GM21576 (cell line): Measurements from ENCODE around the gene SIGLEC8.
A peak's percentile ranks its signal among the peaks of the same experiment; 100 is the strongest.
"Not testable (repeated sequence)": the region's sequence is repeated elsewhere in the genome, so short reads cannot be mapped to it uniquely, and the experiment has no call there.

Source experiments
- ATAC-seq: cut with Tn5 transposase; IDR thresholded peaks from one replicate; pipeline ENCODE4 v1.9.1; 2021; ENCODE audit warnings: mild to moderate bottlenecking, moderate library complexity; ENCODE audit not compliant: unreplicated experiment

SIGLEC8 gene

GRCh38 chr19:51448011-51448410 is 10.2 kb downstream of the SIGLEC8 start:
- ATAC-seq = no peak

- not testable (repeated sequence) for ATAC-seq
Measured at GRCh38 chr19:51447510-51447909, 10.7 kb downstream of the SIGLEC8 start.

DNA sequence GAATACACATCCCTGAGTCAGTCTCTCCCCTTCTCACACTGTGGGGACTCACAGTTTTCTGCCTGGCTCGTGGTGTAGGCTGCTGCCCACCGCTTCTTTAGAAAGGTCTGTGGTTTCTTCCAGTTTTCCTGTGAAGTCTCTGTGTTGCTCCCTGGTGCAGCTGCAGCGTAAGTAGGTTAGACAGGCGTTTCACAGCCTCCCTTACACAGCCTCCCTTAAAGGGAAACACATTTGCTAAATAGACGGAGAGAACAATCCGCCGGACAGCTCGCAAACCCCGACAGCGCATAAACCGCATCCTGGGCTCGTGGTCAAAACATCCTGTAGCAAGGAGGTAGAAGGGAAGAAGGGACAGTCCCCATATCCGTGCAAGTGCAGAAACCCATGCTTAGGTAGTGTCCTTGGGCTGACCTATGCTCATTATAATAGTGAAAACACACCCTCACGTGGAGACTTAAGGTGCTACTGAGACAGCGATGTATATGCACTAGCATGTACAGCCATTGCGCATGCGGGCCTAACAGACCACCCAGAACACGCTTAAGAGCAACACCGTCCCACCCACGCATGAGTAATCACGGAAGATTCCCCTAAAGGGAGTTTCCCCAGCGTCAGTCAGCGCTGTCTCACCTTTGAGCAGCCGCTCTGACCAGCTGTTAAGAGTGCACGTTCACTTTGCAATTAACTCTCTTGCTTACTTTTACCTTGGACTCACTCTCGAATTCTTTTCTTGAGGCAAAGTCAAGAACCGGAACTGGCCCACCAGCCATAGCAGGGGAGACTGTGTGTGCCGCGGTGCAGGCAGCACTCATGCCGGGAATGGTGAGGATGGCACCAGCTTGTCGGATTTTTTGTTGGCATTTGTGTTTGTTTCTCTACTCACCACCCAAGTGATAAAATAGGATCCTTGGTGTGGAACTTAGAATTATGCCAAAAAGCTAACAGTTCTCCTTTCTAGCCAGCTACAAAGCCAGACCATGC is 16.6 kb downstream of the SIGLEC8 start:
- ATAC-seq = peak; percentile 90

- no peak for ATAC-seq
Measured at GRCh38 chr19:51440846-51441409, 17.3 kb downstream of the SIGLEC8 start.

GRCh38 chr19:51440052-51440451 is 18.2 kb downstream of the SIGLEC8 start:
- ATAC-seq = no peak

DNA sequence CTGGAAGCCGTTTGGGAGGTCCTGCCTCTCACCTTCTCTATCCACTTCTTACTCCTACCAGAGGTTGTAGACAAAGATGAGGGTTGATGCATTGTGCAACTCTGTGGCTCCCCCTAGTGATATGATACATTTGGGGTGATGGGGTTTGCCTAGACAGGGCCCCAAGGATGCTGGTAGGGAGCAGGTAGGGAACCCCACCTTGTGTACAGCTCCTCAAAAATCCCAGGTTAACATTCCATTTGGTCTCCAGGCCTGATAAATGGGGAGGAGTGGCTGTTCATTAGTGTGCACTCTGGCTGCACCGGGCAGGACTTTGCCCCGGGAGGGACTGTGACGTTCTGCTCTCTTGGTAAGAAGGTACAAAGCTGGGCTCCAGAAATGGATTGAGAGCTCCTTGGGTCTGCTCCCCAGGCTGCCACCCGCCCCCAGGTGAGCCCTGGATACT is 19.2 kb downstream of the SIGLEC8 start:
- ATAC-seq = no peak

DNA sequence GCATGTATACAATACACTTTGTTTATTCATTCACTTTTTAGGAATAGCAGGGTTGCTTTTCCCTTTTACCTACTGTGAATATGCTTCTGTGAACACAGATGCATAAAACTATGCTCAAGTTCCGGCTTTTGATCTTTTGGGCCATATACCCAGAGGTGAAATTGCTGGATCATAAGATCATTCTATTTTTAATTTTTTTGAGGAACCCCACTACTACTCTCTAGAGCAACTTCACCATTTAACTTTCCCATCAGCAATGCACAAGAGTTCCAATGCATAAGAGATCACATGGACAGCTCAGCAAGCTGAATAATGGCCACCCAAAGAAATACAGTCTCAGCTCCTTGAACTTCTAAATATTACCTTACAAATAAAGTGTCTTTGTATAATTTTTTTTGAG is 23.8 kb downstream of the SIGLEC8 start:
- ATAC-seq = no peak

GRCh38 chr19:51433043-51433442 is 25.2 kb downstream of the SIGLEC8 start:
- no peak for ATAC-seq

- no peak for ATAC-seq
Measured at GRCh38 chr19:51431124-51431523, 27.1 kb downstream of the SIGLEC8 start.

DNA sequence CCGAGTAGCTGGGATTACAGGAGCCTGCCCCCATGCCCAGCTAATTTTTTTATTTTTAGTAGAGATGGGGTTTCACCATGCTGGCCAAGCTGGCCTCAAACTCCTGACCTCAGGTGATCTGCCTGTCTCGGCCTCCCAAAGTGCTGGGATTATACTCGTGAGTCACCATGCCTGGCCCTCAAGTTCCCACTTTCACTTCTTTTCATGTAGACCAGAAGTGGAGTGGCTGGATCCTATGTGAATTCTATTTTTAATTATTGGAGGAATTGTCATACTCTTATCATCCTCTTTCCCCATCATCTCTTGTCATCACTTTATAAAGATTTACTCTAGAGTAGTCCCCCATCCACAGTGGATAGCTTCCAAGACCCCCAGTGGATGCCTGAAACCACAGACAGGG is 28.0 kb downstream of the SIGLEC8 start:
- no peak for ATAC-seq

DNA sequence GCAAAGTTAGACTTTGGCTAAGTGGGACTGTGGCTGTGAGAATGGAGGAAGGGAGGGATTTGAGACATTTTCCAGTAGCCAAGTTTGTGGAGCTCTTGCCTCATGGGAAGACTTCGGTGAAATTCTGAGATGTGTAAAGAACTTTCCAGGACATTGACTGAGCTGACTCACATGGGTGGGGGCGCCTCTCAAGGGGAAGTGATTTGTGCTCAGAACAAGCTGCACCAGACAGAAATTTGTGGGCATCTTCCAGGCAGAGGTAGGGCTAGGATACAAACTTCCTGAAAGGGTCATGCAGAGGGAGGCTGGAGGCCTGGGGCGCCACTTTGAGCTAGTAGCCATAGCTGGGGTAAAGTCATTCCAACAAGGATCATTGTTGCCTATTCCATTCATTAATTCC is 31.1 kb downstream of the SIGLEC8 start:
- no peak for ATAC-seq

DNA sequence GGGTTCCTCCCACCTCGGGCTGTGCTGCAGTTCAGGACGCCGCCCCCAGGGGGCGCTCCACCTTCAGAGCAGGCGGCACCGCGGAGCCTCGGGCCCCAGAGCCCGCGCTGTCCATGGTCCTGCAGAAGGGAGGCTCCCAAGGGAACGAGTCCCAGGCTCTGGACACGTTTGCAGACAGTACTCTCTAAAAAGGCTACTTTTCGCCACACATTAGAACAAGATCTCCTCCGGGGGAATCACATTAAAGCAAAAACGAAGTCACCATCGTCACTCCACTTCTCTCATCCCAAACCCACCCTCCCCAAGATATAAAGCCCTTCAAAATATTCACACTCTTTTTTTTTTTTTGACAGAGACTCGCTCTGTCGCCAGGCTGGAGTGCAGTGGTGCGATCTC is 36.2 kb downstream of the SIGLEC8 start:
- ATAC-seq = no peak

DNA sequence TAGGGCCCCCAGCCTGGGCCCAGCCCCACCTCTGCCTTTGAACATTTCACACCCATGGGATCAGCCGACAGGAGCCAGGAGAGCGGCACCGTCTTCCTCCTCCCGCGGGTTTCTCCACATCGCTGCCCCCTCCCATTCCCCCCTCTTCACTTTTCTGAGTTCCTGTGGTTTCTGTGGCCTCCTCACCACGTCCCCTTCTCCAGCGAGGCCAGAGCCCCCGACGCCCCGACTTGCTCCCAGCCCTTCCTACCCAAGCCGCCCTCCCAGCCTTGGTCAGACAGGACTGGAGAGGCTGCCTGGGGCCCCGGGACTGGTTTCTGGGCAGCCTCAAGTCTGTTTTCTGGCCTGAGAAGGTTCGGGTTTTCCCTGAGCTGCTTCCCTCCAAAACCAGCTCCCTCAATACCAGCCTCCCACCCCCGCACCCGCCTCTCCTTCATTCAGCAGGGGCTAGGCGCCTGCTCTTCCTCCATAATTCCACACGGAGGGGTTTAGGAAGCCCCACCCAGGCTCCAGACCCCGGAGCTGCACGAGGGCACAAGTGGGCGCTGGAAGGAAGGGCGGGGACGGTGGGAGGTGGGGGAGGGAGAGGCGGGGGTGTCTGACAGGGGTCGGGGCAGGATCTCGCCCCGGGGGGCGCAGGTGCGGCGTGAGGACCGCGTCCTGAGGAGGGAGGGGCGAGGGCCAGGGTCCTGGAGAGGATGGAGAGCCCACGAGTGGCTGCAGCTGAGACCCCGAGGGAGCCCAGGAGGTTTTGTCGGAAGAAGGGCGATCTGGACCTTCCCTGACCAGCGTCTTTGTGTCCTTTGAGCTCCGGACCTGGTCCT is 36.8 kb downstream of the SIGLEC8 start:
- ATAC-seq = no peak

DNA sequence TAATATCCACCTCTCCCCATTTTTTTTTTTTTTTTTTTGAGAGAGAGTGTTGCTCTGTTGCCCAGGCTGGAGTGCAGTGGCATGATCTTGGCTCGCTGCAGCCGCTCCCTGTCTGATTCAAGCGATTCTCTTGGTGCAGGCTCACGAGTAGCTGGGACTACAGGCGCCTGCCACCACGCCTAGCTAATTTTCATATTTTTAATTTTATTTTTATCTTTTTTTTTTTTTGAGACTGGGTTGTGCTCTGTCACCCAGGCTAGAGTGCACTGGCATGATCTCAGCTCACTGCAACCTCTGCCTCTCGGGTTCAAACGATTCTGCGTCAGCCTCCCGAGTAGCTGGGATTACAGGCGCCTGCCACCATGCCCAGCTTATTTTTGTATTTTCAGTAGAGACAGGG is 37.7 kb downstream of the SIGLEC8 start:
- not testable (repeated sequence) for ATAC-seq

DNA sequence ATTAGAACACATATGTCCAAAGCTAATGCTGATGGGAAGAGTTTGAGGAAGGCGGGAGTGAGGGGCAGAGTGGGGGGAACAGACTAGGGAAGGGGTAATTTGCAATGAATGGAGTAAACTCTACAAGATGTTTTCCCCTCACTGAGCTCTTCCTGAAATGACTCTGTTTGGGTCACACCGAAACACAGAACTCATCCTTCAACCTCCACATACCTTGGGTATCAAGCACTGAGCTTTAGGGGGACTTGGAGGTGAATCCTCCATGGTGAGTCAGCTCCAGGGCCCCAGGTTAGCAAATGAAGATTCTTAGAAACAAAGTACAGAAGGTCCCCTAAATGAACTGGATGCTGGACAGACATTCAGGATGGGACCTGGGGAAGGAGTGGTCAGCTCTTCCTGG is 39.5 kb downstream of the SIGLEC8 start:
- ATAC-seq = no peak

DNA sequence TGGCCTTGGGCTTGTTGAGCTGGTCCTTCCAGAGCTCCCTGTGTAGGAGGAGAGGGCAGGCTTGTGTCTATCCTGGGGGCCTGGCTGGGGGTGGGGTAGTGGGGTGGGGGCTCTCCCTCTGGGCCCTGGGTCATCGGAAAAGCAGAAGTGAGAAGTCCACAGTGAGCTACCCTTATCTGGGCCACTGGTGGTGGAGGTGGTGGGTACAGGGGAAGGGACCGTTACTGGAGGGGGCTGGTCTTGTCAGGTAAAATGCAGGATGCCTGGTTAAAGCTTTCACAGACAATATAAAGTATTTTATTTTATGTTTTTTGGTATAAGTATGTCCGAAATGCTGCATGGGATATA is 40.5 kb downstream of the SIGLEC8 start:
- no peak for ATAC-seq

GRCh38 chr19:51417107-51417809 is 41.0 kb downstream of the SIGLEC8 start, which contains the start of gene SIGLEC10:
Gene SIGLEC10 (minus strand): TSS chr19:51417642. CDS start chr19:51417581, 61 bp downstream.
- peak; percentile 59 for ATAC-seq

- ATAC-seq = not testable (repeated sequence)
Measured at GRCh38 chr19:51416422-51416821, 41.8 kb downstream of the SIGLEC8 start.

DNA sequence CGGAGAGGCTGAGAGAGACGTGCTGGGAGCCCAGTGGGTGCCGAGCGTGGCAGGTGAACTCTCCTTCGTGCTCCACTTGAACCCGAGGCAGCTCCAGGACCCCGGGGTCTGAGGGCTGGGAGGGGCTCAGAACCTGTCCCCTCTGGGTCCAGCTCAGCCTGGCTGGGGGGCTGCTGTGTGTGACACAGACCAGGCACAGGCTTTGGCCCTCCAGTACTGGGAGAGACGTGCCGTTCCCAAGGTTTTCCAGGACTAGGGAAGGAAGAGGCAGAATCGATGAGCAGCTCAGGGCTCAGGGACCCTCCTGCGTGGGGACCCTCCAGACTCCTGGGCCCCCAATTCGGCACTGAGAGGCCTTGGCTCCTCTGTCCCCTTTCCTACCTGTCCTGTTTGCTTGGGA is 43.1 kb downstream of the SIGLEC8 start:
- no peak for ATAC-seq

GRCh38 chr19:51410950-51411748 is 47.1 kb downstream of the SIGLEC8 start:
- no peak for ATAC-seq
